Left colon (tissue), 2 donors: ENCODE data around the gene TNS3. TPM values are rescaled to one million over a fixed set of nuclear protein-coding genes. Genes with fewer than 3 reads are reported as not detected.
A peak's percentile ranks its signal among the peaks of the same experiment; 100 is the strongest.

Experiments used
- ATAC-seq: fragments of 200-7000 bp; cut with Tn5 transposase; one replicate; pipeline ENCODE4 v1.9.1; 2020; ENCODE audit warnings: mild to moderate bottlenecking, moderate library complexity
- DNase-seq, 2 donors: peaks; one replicate each; pipeline ENCODE4 v3.0.0-alpha.2; 2020
- intact Hi-C, 2 donors: fragments of 100-400 bp; cut with DNase I in 1 of 2; cut with micrococcal nuclease in 1 of 2; formaldehyde crosslinking; loops; one replicate each; pipeline versions ENCODE4 v1.11.2 to v1.14.0; 2022; cut with DNase I, micrococcal nuclease
- total RNA-seq, 2 donors: library from RNA; stranded (reverse); fragmentation: NEBNext Ultra II Directional; extraction: Animal tissue kit (Norgen Biotek cat#: 25700); gene quantifications; one replicate each; pipeline ENCODE4 v1.2.1, GENCODE V29; 2021
- donor health status: DM: no; HTN: no; CAD: no.
- donor health status: DM: yes; HTN: yes; CAD: no.

Gene TNS3
- total RNA-seq, 2 donors from 2014 or later, result 56.9 to 62.3 TPM

- DNase-seq, result peak in 1 of 2 donors; percentile 17
- no peak for ATAC-seq
- intact Hi-C loops, result no loop called here
Observed at GRCh38 chr7:47400741-47401206, 181.1 kb downstream of the TNS3 start.

- intact Hi-C loops, result no loop called here
- DNase-seq (no peak), ATAC-seq (no peak)
Observed at GRCh38 chr7:47400001-47400400, 181.9 kb downstream of the TNS3 start.

- ATAC-seq (peak; percentile 30), DNase-seq (peak in 1 of 2 donors; percentile 17)
- intact Hi-C loops, result no loop called here
Observed at GRCh38 chr7:47394751-47395252, 187.1 kb downstream of the TNS3 start.

GRCh38 chr7:47394216-47394615 lies 187.7 kb downstream of the TNS3 start:
- DNase-seq (no peak), ATAC-seq (no peak)
- intact Hi-C loops, result no loop called here

- intact Hi-C loops, result no loop called here
- DNase-seq, result no peak
- ATAC-seq, result no peak
Observed at GRCh38 chr7:47393406-47393805, 188.5 kb downstream of the TNS3 start.

GRCh38 chr7:47392241-47392759 lies 189.6 kb downstream of the TNS3 start:
- intact Hi-C loops, result no loop called here
- ATAC-seq, result no peak
- DNase-seq, result peak in 1 of 2 donors; percentile 20

GRCh38 chr7:47391726-47392125 lies 190.2 kb downstream of the TNS3 start:
- ATAC-seq (no peak), DNase-seq (peak in 1 of 2 donors; percentile 11)
- intact Hi-C loops, result no loop called here

- intact Hi-C loops, result no loop called here
- ATAC-seq (no peak), DNase-seq (peak in 1 of 2 donors; percentile 22)
Observed at GRCh38 chr7:47390914-47391313, 191.0 kb downstream of the TNS3 start.

- ATAC-seq (no peak), DNase-seq (peak in 1 of 2 donors; percentile 16)
- intact Hi-C loops, result no loop called here
Observed at GRCh38 chr7:47389923-47390630, 191.8 kb downstream of the TNS3 start.

- intact Hi-C loops, result no loop called here
- no peak for ATAC-seq
- no peak for DNase-seq
Observed at GRCh38 chr7:47389171-47389922, 192.6 kb downstream of the TNS3 start.

GRCh38 chr7:47387506-47387905 lies 194.4 kb downstream of the TNS3 start:
- ATAC-seq (no peak), DNase-seq (no peak)
- intact Hi-C loops, result no loop called here

- intact Hi-C loops, result no loop called here
- ATAC-seq (no peak), DNase-seq (peak in 1 of 2 donors; percentile 19)
Observed at GRCh38 chr7:47386273-47386835, 195.6 kb downstream of the TNS3 start.

GRCh38 chr7:47385536-47386125 lies 196.3 kb downstream of the TNS3 start:
- intact Hi-C loops, result no loop called here
- ATAC-seq, result peak; percentile 48
- DNase-seq, result peak in 1 of 2 donors; percentile 22

- intact Hi-C loops, result no loop called here
- ATAC-seq, result no peak
- peak in 1 of 2 donors; percentile 15 for DNase-seq
Observed at GRCh38 chr7:47384755-47385535, 197.0 kb downstream of the TNS3 start.

GRCh38 chr7:47383696-47384445 lies 198.0 kb downstream of the TNS3 start:
- DNase-seq, result peak in 1 of 2 donors; percentile 22
- ATAC-seq, result no peak
- intact Hi-C loops, result no loop called here

- DNase-seq (peak in 1 of 2 donors; percentile 13), ATAC-seq (no peak)
- intact Hi-C loops, result no loop called here
Observed at GRCh38 chr7:47383072-47383471, 198.8 kb downstream of the TNS3 start.

GRCh38 chr7:47382200-47382599 lies 199.7 kb downstream of the TNS3 start:
- intact Hi-C loops, result no loop called here
- DNase-seq (no peak), ATAC-seq (no peak)

- DNase-seq (no peak), ATAC-seq (no peak)
- intact Hi-C loops, result no loop called here
Observed at GRCh38 chr7:47381134-47381495, 200.8 kb downstream of the TNS3 start.
